PC-9 (cell line): ENCODE data around the gene CEBPA. TPM values are rescaled to one million over a fixed set of nuclear protein-coding genes. Genes with fewer than 3 reads are reported as not detected.

Source experiments
- BruUV-seq: library from RNA; stranded (reverse); fragments of 400-500 nt; replicated peaks from 2 replicates; lab custom pipeline; 2021; lab: Mats Ljungman, UMichigan
- CTCF ChIA-PET: fragments of 300-600 bp; sonication (Branson Sonifier 250); formaldehyde crosslinking; loops from one replicate; lab custom pipeline; 2022; ENCODE audit warnings: antibody characterized with exemption; lab: Charles Lee
- POLR2A ChIA-PET: fragments of 300-600 bp; sonication (Branson Sonifier 250); formaldehyde crosslinking; loops from one replicate; lab custom pipeline; 2022; ENCODE audit warnings: antibody characterized with exemption; ENCODE audit not compliant: unreplicated experiment; lab: Charles Lee
- DNase-seq, 2 experiments: peaks; one replicate each; pipeline versions ENCODE4 v3.0.0 to v3.0.0-alpha.2; 2015 to 2022; ENCODE audit warnings: mixed read lengths in 1 of 2
- H2AFZ ChIP-seq: fragments of 200-600 bp; sonication (generic); 2 replicates; pipeline ENCODE4 v1.8.1; 2017; ENCODE audit warnings: antibody characterized with exemption
- H3F3A ChIP-seq: fragments of 200-600 bp; sonication (generic); 2 replicates; pipeline ENCODE4 v1.8.1; 2017; ENCODE audit warnings: antibody characterized with exemption, mild to moderate bottlenecking, low read depth; ENCODE audit not compliant: insufficient read depth
- H3K27ac ChIP-seq: fragments of 200-600 bp; sonication (generic); 2 replicates; pipeline ENCODE4 v1.6.1; 2016; ENCODE audit warnings: mixed run types
- H3K27me3 ChIP-seq: fragments of 200-600 bp; sonication (generic); 2 replicates; pipeline ENCODE4 v1.6.1; 2016; ENCODE audit warnings: low read depth, mixed run types; ENCODE audit not compliant: insufficient read depth
- H3K36me3 ChIP-seq: fragments of 200-600 bp; sonication (generic); 2 replicates; pipeline ENCODE4 v1.6.1; 2016; ENCODE audit warnings: low read depth, mixed run types
- H3K4me1 ChIP-seq: fragments of 200-600 bp; sonication (generic); replicated peaks from 2 replicates; pipeline ENCODE4 v1.6.1; 2016; ENCODE audit warnings: mixed run types; ENCODE audit not compliant: insufficient read depth
- H3K4me2 ChIP-seq: fragments of 200-600 bp; sonication (generic); 2 replicates; pipeline ENCODE4 v1.6.1; 2017; ENCODE audit warnings: mixed run types
- H3K4me3 ChIP-seq: fragments of 200-600 bp; sonication (generic); 2 replicates; pipeline ENCODE4 v1.6.1; 2016; ENCODE audit warnings: mixed run types
- H3K79me2 ChIP-seq: fragments of 200-600 bp; sonication (generic); 2 replicates; pipeline ENCODE4 v1.6.1; 2017; ENCODE audit warnings: low read depth, mixed run types
- H3K9me2 ChIP-seq: fragments of 200-600 bp; sonication (generic); 2 replicates; pipeline ENCODE4 v1.8.1; 2017; ENCODE audit warnings: mild to moderate bottlenecking; ENCODE audit not compliant: insufficient read depth
- H3K9me3 ChIP-seq: fragments of 200-600 bp; sonication (generic); 2 replicates; pipeline ENCODE4 v1.8.1; 2016; ENCODE audit warnings: low read depth; ENCODE audit not compliant: insufficient read depth
- H4K20me1 ChIP-seq: fragments of 200-600 bp; sonication (generic); 2 replicates; pipeline ENCODE4 v1.8.1; 2017; ENCODE audit not compliant: insufficient read depth
- EZH2 ChIP-seq: fragments of 200-600 bp; sonication (generic); IDR thresholded peaks from 2 replicates; pipeline ENCODE4 v1.8.0; 2017; ENCODE audit warnings: antibody characterized with exemption, low read depth
- intact Hi-C: fragments of 100-400 bp; cut with micrococcal nuclease; formaldehyde crosslinking; loops from one replicate; pipeline ENCODE4 v1.10.0; 2022; ENCODE audit not compliant: unreplicated experiment
- total RNA-seq: library from RNA; stranded (reverse); gene quantifications from 2 replicates; pipeline ENCODE4 v1.2.3, GENCODE V29; 2021
- TF ChIP-seq, protein P1 (sequence below): fragments of 200-600 bp; sonication (generic); conservative IDR thresholded peaks from 2 replicates; pipeline ENCODE4 v1.6.1; 2017; ENCODE audit warnings: mixed run types, antibody characterized with exemption, mild to moderate bottlenecking, moderate library complexity

CEBPA gene
- total RNA-seq, 1 experiment from 2014 or later: 8.9 TPM

DNA sequence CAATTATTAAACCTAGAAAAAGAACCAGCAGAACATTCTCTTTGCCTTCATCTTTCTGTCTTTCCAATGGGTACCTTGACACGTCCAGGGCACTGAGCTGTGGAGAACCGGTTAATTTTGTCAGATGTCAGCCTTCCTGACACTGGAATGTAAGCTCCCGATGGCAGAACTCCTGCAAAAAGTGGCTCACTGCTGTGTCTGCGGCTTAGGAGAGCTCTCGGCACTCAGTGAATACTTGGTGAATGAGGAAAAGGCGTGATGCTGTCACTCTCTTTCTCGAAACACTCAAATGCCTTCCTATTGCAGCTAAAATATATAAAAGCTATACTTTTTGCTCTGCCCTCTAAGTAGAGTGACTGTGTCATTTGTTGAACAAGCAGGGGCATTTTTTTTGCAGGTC lies 17.6 kb downstream of the CEBPA start:
- Histone ChIP-seq H3K9me2 (no peaks in the 10 kb centered on the region), H3K4me2 (no peak overlapping the region), H3K4me3 (no peak overlapping the region), H3K27ac (no peak overlapping the region), H3K4me1 (peaks cover 5% of the 10 kb centered on the region), H3F3A (no peaks in the 10 kb centered on the region), H3K9me3 (0 out of 2 replicates have a peak, but pooled peaks cover 7% of the 10 kb centered on the region), H4K20me1 (no peaks in the 10 kb centered on the region), H3K79me2 (no peaks in the 10 kb centered on the region), H2AFZ (no peak overlapping the region), H3K36me3 (no peaks in the 10 kb centered on the region), H3K27me3 (no peaks in the 10 kb centered on the region)
- intact Hi-C loops: no loop called here
- DNase-seq: no peak
- ChIA-PET CTCF (no interaction called here), POLR2A (no interaction called here)
- TF ChIP-seq, protein P1, sequence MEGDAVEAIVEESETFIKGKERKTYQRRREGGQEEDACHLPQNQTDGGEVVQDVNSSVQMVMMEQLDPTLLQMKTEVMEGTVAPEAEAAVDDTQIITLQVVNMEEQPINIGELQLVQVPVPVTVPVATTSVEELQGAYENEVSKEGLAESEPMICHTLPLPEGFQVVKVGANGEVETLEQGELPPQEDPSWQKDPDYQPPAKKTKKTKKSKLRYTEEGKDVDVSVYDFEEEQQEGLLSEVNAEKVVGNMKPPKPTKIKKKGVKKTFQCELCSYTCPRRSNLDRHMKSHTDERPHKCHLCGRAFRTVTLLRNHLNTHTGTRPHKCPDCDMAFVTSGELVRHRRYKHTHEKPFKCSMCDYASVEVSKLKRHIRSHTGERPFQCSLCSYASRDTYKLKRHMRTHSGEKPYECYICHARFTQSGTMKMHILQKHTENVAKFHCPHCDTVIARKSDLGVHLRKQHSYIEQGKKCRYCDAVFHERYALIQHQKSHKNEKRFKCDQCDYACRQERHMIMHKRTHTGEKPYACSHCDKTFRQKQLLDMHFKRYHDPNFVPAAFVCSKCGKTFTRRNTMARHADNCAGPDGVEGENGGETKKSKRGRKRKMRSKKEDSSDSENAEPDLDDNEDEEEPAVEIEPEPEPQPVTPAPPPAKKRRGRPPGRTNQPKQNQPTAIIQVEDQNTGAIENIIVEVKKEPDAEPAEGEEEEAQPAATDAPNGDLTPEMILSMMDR: no peak
- no peak for TF ChIP-seq EZH2
- no TSS peak for BruUV-seq

DNA sequence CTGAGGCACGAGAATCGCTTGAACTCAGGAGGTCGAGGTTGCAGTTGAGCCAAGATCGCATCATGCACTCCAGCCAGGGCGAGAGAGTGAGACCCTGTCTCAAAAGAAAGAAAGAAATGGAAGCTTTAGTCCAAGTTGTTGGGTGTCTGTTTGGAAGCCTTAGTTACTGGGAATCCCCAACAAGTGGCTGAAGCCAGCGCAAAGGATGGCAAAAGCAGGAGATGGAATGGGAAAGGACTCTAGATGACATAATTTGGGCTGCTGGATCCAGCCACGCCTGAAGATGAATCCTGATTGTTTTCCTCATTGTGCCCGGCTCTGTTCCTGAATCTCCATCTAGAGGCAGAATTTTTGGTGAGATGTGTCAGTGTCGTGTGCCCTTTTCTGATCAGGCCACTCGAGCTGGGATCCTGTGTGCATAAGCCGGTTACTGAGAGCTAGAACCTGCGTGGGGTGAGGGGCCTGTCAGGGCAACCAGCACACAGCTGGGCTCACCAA lies 18.1 kb downstream of the CEBPA start:
- Histone ChIP-seq H3K79me2 (no peaks in the 10 kb centered on the region), H3K4me1 (no peaks in the 10 kb centered on the region), H3K9me3 (0 out of 2 replicates have a peak, but pooled peaks cover 6% of the 10 kb centered on the region), H3K36me3 (no peaks in the 10 kb centered on the region), H3K27ac (no peak overlapping the region), H3K4me2 (no peak overlapping the region), H2AFZ (no peak overlapping the region), H3K9me2 (no peaks in the 10 kb centered on the region), H3K4me3 (no peak overlapping the region), H3F3A (no peaks in the 10 kb centered on the region), H4K20me1 (no peaks in the 10 kb centered on the region), H3K27me3 (no peaks in the 10 kb centered on the region)
- no TSS peak for BruUV-seq
- intact Hi-C loops: no loop called here
- DNase-seq: no peak
- POLR2A ChIA-PET: no interaction called here
- TF ChIP-seq, protein P1: no peak
- no peak for TF ChIP-seq EZH2
- CTCF ChIA-PET: no interaction called here

DNA sequence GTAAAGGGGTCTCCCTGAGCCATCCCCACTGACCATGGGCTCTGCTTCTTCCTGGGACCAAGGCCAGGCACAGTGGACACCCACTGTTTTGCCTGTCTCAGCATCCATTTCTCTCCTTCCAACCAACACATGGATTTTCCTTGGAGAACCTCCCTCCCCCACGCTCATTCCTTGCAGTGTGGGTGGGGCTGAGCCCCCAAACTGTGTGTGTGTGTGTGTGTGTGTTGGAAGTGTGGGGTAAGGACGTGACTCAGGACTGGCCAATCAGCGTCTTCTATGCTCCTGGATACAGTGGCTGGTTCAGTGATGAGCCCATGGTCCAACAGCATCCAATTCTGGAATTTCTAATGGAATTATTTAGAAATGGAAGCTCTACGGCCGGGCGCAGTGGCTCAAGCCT lies 18.7 kb downstream of the CEBPA start:
- ChIA-PET CTCF (no interaction called here), POLR2A (no interaction called here)
- intact Hi-C loops: no loop called here
- no TSS peak for BruUV-seq
- no peaks in the 10 kb centered on the region for H3K9me2 ChIP-seq
- H2AFZ ChIP-seq: no peak overlapping the region
- H3K4me1 ChIP-seq: no peaks in the 10 kb centered on the region
- no peaks in the 10 kb centered on the region for H4K20me1 ChIP-seq
- H3F3A ChIP-seq: no peaks in the 10 kb centered on the region
- H3K4me3 ChIP-seq: no peak overlapping the region
- TF ChIP-seq EZH2: no peak
- TF ChIP-seq, protein P1: no peak
- no peaks in the 10 kb centered on the region for H3K79me2 ChIP-seq
- H3K9me3 ChIP-seq: no peaks in the 10 kb centered on the region
- H3K27ac ChIP-seq: no peak overlapping the region
- DNase-seq: no peak
- no peak overlapping the region for H3K4me2 ChIP-seq
- no peaks in the 10 kb centered on the region for H3K36me3 ChIP-seq
- no peaks in the 10 kb centered on the region for H3K27me3 ChIP-seq
